B cell (primary cell): ENCODE data around the gene HACD4. TPM values are rescaled to one million over a fixed set of nuclear protein-coding genes. Genes with fewer than 3 reads are reported as not detected.

ENCODE experiments used
- ATAC-seq: fragments of 200-7000 bp; cut with Tn5 transposase; one replicate; pipeline ENCODE4 v1.10.0; 2021; ENCODE audit warnings: low read depth, mild to moderate bottlenecking, moderate number of reproducible peaks, moderate library complexity
- CTCF ChIA-PET: fragments of 350-600 bp; sonication (Branson Sonifier 250); formaldehyde crosslinking; loops from one replicate; lab custom pipeline; 2021; ENCODE audit warnings: antibody characterized with exemption, inconsistent platforms; lab: Charles Lee
- POLR2A ChIA-PET: fragments of 350-600 bp; sonication (Branson Sonifier 250); formaldehyde crosslinking; loops from one replicate; lab custom pipeline; 2021; ENCODE audit warnings: antibody characterized with exemption; lab: Charles Lee
- DNase-seq: peaks from one replicate; pipeline ENCODE4 v3.0.0; 2013
- H2AFZ ChIP-seq: 2 replicates; pipeline ENCODE4 v1.6.1; 2012; ENCODE audit warnings: mild to moderate bottlenecking, low read depth, low read length; ENCODE audit not compliant: insufficient read depth, poor library complexity, severe bottlenecking
- H3K27ac ChIP-seq, 2 donors: 1 replicate in 1 of 2; 2 replicates in 1 of 2; pipeline ENCODE4 v1.5.1; 2012 to 2013; ENCODE audit warnings: low read length in 2 of 2, mild to moderate bottlenecking in 2 of 2, moderate library complexity in 1 of 2
- H3K27me3 ChIP-seq, 4 experiments: fragments of 200-600 bp in 1 of 4; sonication (generic) in 1 of 4; replicated peaks in 1 of 4; 1 replicate in 2 of 4; 2 replicates in 2 of 4; pipeline versions ENCODE4 v1.6.1 to v1.7.0; 2013 to 2016; ENCODE audit warnings: low read length in 3 of 4, mild to moderate bottlenecking in 2 of 4, mixed read lengths in 1 of 4, moderate library complexity in 1 of 4; ENCODE audit not compliant: insufficient read depth in 4 of 4, control insufficient read depth in 3 of 4; ENCODE audit errors: control extremely low read depth in 1 of 4
- H3K36me3 ChIP-seq, 2 experiments: replicated peaks in 1 of 2; 1 replicate in 1 of 2; 2 replicates in 1 of 2; pipeline versions ENCODE4 v1.6.1 to v1.7.1; 2013; ENCODE audit warnings: low read length in 1 of 2; ENCODE audit not compliant: insufficient read depth in 2 of 2, control insufficient read depth in 1 of 2; ENCODE audit errors: control extremely low read depth in 1 of 2, extremely low read depth in 1 of 2
- H3K4me1 ChIP-seq, 2 donors: fragments of 200-600 bp in 1 of 2; sonication (generic) in 1 of 2; 1 replicate in 1 of 2; 2 replicates in 1 of 2; pipeline versions ENCODE4 v1.5.1 to v1.6.1; 2013 to 2017; ENCODE audit warnings: low read length in 2 of 2; ENCODE audit not compliant: control insufficient read depth in 2 of 2, insufficient read depth in 2 of 2
- H3K4me2 ChIP-seq: replicated peaks from 2 replicates; pipeline ENCODE3; 2012; ENCODE audit warnings: mild to moderate bottlenecking, low read depth, low read length; ENCODE audit not compliant: poor library complexity, severe bottlenecking
- H3K4me3 ChIP-seq, 5 experiments: fragments of 200-600 bp in 1 of 5; sonication (generic) in 1 of 5; 1 replicate in 3 of 5; 2 replicates in 2 of 5; pipeline versions ENCODE4 v1.5.1 to v1.7.0; 2011 to 2016; ENCODE audit warnings: low read length in 4 of 5, mild to moderate bottlenecking in 4 of 5, low read depth in 2 of 5, control low read depth in 1 of 5, moderate library complexity in 1 of 5; ENCODE audit not compliant: insufficient read depth in 1 of 5; ENCODE audit errors: control extremely low read depth in 1 of 5, extremely low read depth in 1 of 5
- H3K79me2 ChIP-seq: fragments of 200-600 bp; sonication (generic); one replicate; pipeline ENCODE4 v1.6.0; 2016; ENCODE audit warnings: low read length; ENCODE audit not compliant: control insufficient read depth, insufficient read depth
- H3K9ac ChIP-seq: fragments of 200-600 bp; sonication (generic); 2 replicates; pipeline ENCODE4 v1.6.1; 2017; ENCODE audit warnings: mild to moderate bottlenecking, low read length, moderate library complexity
- H3K9me3 ChIP-seq, 3 donors: one replicate each; pipeline versions ENCODE4 v1.6.1 to v1.7.1; 2013; ENCODE audit warnings: low read length in 2 of 3; ENCODE audit not compliant: control insufficient read depth in 2 of 3, insufficient read depth in 1 of 3; ENCODE audit errors: control extremely low read depth in 1 of 3
- H4K20me1 ChIP-seq: 2 replicates; pipeline ENCODE4 v1.6.0; 2012; ENCODE audit warnings: mild to moderate bottlenecking, low read length; ENCODE audit not compliant: insufficient read depth, control insufficient read depth, poor library complexity, severe bottlenecking
- H3K27ac Mint-ChIP-seq: one replicate; pipeline ENCODE4 v1.8.0; 2021; ENCODE audit warnings: mixed read lengths
- H3K27me3 Mint-ChIP-seq: one replicate; pipeline ENCODE4 v1.8.0; 2021; ENCODE audit warnings: mixed read lengths
- H3K4me1 Mint-ChIP-seq: one replicate; pipeline ENCODE4 v1.8.0; 2021; ENCODE audit warnings: mixed read lengths
- H3K4me3 Mint-ChIP-seq: one replicate; pipeline ENCODE4 v1.8.0; 2021; ENCODE audit warnings: mixed read lengths
- H3K9me3 Mint-ChIP-seq: one replicate; pipeline ENCODE4 v1.8.0; 2022; ENCODE audit warnings: mixed read lengths; ENCODE audit not compliant: insufficient read depth
- CTCF ChIP-seq: fragments of 200-600 bp; IDR thresholded peaks from one replicate; pipeline ENCODE4 v1.8.0; 2022; ENCODE audit warnings: antibody characterized with exemption, mild to moderate bottlenecking
- EZH2 ChIP-seq: IDR thresholded peaks from 2 replicates; pipeline ENCODE4 v1.6.1; 2012; ENCODE audit warnings: borderline replicate concordance, low read depth, mild to moderate bottlenecking, moderate library complexity, low read length; ENCODE audit not compliant: insufficient read depth, poor library complexity, severe bottlenecking
- WGBS: methylation state at CpG from one replicate; pipeline ENCODE4 v1.1.5; 2013; ENCODE audit warnings: missing lambda C conversion rate; ENCODE audit not compliant: insufficient coverage; 5-methylcytosine and 5-hydroxymethylcytosine counted together
- intact Hi-C: fragments of 100-400 bp; cut with micrococcal nuclease; formaldehyde crosslinking; loops from one replicate; pipeline ENCODE4 v1.10.0; 2022
- polyA plus RNA-seq: library from polyadenylated mRNA; depleted of rRNA; stranded (reverse); fragments of >200 nt; gene quantifications from 2 replicates; pipeline ENCODE4 v1.2.3, GENCODE V29; 2012
- total RNA-seq, 2 donors: library from RNA; stranded (reverse); fragments of 120-200 nt in 1 of 2; gene quantifications; 1 replicate in 1 of 2; 2 replicates in 1 of 2; pipeline versions ENCODE4 v1.2.3 to v1.2.4, GENCODE V29; 2013 to 2022

HACD4 gene
- total and polyA plus RNA-seq, 2 donors (not counting 1 experiment from before 2014, with no cell fraction given) = 3.9 to 4.5 TPM

GRCh38 chr9:21030389-21031035 is 928 bp downstream of the HACD4 start:
- H3K9me3 ChIP-seq = no peaks in the 10 kb centered on the region
- no peaks in the 10 kb centered on the region for H4K20me1 ChIP-seq
- peaks cover 2 to 6% of the 10 kb centered on the region in 2 experiments for H3K36me3 ChIP-seq
- no peaks in the 10 kb centered on the region for H3K27me3 Mint-ChIP-seq
- no peak overlapping the region for H3K4me3 Mint-ChIP-seq
- ChIA-PET POLR2A (no interaction called here), CTCF (interaction anchor here (0.6 to 1.4 kb wide), 5 partner anchors 47 to 978 kb away, joined by 3 to 7 read pairs (median 4); partner anchors contain the start of gene IFNB1)
- peaks cover 11 to 13% of the 10 kb centered on the region in 2 donors for H3K4me1 ChIP-seq
- peak overlapping the region; percentile 71 for H3K4me2 ChIP-seq
- peak overlapping the region; percentile 67 for H3K9ac ChIP-seq
- DNase-seq = peak; percentile 44
- no peaks in the 10 kb centered on the region for H3K9me3 Mint-ChIP-seq
- H3K79me2 ChIP-seq = peaks cover 3% of the 10 kb centered on the region
- H3K27ac Mint-ChIP-seq = no peak overlapping the region
- intact Hi-C loops = loop anchor here (5.0 to 10.0 kb wide), 3 partner anchors 64 to 408 kb away; partner anchors contain the start of genes FOCAD and MLLT3
- H3K4me3 ChIP-seq = peak overlapping the region; percentile 56 to 79 (median 64)
- peak; percentile 45 for ATAC-seq
- H3K4me1 Mint-ChIP-seq = peaks cover 6% of the 10 kb centered on the region
- H2AFZ ChIP-seq = peak overlapping the region; percentile 86
- no peak for TF ChIP-seq CTCF
- H3K27ac ChIP-seq = peak overlapping the region; percentile 79 to 85
- 25% methylated on average over 1 of the region's 5 CpGs for WGBS
- no peaks in the 10 kb centered on the region for H3K27me3 ChIP-seq

- Mint-ChIP-seq H3K4me1 (peaks cover 8% of the 10 kb centered on the region), H3K9me3 (no peaks in the 10 kb centered on the region), H3K27ac (no peak overlapping the region), H3K4me3 (no peak overlapping the region), H3K27me3 (no peaks in the 10 kb centered on the region)
- no peaks in the 10 kb centered on the region for H3K9me3 ChIP-seq
- TF ChIP-seq EZH2 (no peak), CTCF (no peak)
- no peaks in the 10 kb centered on the region for H4K20me1 ChIP-seq
- 100% methylated on average over 2 of the region's 8 CpGs for WGBS
- ChIA-PET POLR2A (no interaction called here), CTCF (interaction anchor here (1.4 kb wide), 1 partner anchor 81 kb away, joined by 5 read pairs; no protein-coding TSS in a partner anchor)
- intact Hi-C loops = loop anchor here (5.0 to 10.0 kb wide), 3 partner anchors 65 to 407 kb away; partner anchors contain the start of genes FOCAD and MLLT3
- no peak overlapping the region for H3K4me2 ChIP-seq
- no peak overlapping the region for H3K4me3 ChIP-seq
- peaks cover 5% of the 10 kb centered on the region for H3K79me2 ChIP-seq
- H3K27me3 ChIP-seq = no peaks in the 10 kb centered on the region
- no peak for ATAC-seq
- H3K27ac ChIP-seq = no peak overlapping the region
- no peak overlapping the region for H2AFZ ChIP-seq
- H3K4me1 ChIP-seq = peaks cover 11 to 13% of the 10 kb centered on the region in 2 donors
- no peak for DNase-seq
- H3K36me3 ChIP-seq = peaks cover 2 to 6% of the 10 kb centered on the region in 2 experiments
- H3K9ac ChIP-seq = no peak overlapping the region
These were observed 1.8 kb downstream of the HACD4 start for GRCh38 chr9:21029661-21030060.
